OCI-LY1 (cell line): ENCODE measurements around the gene DIPK1B.

ENCODE experiments used
- EZH2 ChIP-seq: fragments of 200-600 bp; sonication (generic), shearing (Covaris generic); IDR thresholded peaks from 2 replicates; pipeline ENCODE4 v1.8.0; 2017; ENCODE audit warnings: borderline replicate concordance, mixed run types, mild to moderate bottlenecking, antibody characterized with exemption, low read length, moderate library complexity, mixed read lengths
- TF ChIP-seq, protein P1 (sequence below): fragments of 200-600 bp; sonication (generic), shearing (Covaris generic); IDR thresholded peaks from 2 replicates; pipeline ENCODE4 v1.5.1; 2017; ENCODE audit warnings: mild to moderate bottlenecking, antibody characterized with exemption, low read length, moderate library complexity, mixed read lengths

DNA sequence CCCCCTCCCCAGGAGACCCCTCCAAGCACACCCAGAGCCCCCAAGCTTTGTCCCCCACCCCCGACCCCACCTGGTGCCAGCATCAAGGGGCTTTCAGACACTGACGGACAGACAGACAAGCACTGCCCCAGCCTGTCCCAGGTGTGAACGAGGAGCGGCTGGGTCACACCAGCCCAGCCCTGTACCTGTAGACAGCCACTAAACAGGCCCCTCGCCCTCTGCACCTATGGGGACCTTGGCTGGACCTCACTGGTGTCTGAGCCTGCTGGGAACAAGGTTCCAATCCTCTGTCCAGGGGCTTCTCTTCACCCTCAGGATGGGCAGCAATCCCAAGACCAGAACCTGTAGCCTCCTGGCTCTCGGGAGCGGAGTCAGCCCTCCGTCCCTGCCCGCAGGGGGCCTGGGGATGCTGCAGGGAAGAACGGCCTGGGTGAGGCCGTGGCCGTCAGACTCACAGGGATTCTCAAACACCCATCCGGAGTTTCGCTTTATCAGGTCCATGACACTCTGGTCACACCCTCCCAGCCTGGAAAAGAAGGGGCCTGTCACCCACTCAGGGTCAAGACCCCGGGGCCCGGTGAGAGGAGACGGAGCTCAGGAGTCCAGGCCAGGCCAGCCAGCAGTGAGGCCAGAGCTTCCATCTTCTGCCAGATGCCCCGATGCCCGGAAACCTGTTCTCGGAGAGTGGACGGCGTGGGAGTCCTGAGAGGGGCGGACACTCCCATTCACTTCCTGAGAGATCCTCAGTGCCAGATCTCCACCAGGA, 33.2 kb downstream of the DIPK1B start:
- TF ChIP-seq, protein P1, sequence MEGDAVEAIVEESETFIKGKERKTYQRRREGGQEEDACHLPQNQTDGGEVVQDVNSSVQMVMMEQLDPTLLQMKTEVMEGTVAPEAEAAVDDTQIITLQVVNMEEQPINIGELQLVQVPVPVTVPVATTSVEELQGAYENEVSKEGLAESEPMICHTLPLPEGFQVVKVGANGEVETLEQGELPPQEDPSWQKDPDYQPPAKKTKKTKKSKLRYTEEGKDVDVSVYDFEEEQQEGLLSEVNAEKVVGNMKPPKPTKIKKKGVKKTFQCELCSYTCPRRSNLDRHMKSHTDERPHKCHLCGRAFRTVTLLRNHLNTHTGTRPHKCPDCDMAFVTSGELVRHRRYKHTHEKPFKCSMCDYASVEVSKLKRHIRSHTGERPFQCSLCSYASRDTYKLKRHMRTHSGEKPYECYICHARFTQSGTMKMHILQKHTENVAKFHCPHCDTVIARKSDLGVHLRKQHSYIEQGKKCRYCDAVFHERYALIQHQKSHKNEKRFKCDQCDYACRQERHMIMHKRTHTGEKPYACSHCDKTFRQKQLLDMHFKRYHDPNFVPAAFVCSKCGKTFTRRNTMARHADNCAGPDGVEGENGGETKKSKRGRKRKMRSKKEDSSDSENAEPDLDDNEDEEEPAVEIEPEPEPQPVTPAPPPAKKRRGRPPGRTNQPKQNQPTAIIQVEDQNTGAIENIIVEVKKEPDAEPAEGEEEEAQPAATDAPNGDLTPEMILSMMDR = no peak
- no peak for TF ChIP-seq EZH2
